ENCODE data around the gene RPL3.

Gene RPL3

DNA sequence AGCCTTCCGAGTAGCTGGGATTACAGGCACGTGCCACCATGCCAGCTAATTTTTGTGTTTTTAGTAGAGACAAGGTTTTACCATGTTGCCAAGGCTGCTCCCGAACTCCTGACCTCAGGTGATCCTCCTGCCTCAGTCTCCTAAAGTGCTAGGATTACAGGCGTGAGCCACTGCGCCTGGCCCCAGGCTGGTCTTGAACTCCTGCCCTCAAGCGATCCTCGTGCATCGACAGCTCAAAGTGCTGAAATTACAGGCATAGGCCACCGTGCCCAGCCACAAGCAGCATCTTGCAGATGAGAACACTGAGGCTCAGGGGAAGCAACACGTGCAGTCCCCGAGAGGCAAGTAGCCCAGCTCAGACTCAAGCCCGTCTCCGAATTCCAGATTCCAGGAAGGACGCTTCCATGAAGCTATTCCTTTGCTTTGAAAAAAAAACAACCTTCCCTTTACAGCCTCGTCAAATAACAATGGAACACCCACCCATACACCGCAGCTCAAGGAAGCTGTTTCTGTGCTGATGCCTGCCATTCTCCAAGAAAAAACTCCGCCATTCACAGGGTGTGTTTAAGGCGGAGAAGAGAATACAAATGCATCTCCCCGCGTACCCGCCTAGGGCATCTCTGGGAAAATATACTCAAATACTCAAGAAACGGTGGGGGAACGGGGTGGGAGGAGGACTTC is 40.1 kb downstream of the RPL3 start:
- no peak for DNase-seq

DNA sequence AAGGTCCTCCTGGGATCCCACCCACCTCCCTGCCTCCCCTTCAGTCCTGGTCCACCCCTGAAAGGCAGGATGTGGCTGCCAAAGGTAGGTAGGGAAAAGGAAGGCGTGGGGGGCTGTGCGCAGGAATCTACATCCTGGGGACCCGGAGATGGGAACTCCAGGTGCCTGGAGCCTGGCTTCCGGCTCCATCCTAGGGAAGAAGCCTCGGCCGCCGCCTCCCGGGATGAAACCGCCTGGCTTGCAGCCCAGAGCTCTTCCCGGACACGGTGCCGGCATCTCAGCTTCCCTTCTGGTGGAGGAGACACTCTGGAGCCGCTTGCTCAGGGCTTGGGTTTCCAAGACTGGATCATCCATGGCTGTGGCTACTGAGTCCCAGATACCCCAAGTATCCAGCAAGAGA is 41.4 kb downstream of the RPL3 start:
- DNase-seq, result no peak

DNA sequence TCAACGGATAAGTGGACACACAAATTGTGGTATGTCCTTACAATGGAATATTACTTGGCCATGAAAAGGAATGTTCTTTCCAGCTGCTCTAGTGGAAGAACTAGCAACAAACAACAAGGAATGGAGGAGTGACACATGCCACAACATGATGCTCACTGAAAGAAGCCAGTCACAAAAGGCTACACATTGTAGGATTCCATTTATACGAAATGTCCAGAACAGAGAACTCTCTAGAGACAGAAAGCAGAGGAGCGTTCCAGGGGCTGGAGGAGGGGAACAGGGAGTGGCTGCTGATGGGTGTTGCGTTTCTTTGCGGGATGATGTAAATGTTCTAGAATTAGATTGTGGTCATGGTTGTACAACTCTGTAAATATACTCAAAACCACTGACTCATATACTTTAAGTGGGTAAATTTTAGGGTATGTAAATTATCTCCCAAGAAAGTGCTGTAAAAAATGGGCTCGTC is 42.2 kb downstream of the RPL3 start:
- DNase-seq, result no peak

DNA sequence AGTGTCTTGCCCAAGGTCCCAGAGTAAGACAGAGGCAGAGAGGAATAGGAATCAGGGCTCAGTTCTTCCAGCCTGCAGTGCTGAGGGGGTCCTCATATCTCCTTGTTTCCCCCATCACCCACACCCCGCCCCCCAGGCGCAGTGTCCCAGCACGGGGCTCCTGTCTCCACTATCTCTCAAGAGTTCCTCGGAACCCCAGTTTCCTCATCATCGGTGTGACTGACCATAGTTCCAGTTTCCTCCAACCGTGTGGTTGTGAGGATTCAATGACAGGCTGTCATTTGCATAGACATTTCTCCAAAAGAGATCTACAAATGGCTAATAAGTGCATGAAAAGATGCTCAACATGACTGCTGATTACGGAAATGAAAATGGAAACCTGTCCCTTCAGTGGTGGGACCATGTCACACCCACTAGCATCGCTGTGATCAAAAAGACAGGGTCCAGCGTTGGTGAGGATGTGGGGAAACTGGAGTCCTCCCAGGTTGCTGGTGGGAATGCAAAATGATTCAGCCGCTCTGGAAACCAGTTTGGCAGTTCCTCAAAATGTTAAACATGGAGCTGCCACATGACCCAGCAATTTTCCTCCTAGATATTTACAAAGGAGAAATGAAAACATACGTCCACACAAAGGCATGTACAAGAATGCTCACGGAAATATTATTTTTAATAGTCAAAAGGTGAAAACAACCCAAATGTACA is 42.8 kb downstream of the RPL3 start:
- no peak for DNase-seq

DNA sequence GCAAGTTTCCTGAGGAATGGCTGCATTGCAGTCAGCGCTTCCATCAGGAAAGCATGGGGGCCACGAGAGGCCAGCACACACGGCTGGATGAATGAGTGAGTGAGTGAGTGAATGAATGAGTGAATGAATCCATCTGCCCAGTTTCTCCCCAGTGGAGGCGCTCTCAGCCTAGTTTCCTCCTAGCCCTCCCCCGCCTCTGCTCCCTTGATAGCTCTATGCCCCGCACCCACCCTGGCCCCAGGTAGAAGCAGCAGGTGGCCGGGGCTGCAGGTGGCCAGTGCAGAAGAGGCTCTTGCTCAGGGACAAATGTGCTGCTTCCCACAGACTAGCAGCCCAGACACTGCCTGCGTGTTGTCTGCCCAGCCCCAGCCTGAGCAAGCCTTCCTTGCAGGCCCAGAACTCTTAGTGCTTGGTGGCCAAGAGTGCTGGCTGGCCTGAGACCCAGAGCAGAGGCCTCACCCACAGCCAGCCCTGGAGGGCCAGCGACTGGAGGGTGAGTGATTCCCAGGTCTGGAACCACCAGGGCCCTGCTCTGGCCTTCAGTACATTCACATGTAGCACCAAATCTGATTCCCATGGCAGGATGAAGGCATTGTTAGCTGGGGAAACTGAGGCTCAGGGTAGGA is 43.5 kb downstream of the RPL3 start:
- DNase-seq, result no peak

DNA sequence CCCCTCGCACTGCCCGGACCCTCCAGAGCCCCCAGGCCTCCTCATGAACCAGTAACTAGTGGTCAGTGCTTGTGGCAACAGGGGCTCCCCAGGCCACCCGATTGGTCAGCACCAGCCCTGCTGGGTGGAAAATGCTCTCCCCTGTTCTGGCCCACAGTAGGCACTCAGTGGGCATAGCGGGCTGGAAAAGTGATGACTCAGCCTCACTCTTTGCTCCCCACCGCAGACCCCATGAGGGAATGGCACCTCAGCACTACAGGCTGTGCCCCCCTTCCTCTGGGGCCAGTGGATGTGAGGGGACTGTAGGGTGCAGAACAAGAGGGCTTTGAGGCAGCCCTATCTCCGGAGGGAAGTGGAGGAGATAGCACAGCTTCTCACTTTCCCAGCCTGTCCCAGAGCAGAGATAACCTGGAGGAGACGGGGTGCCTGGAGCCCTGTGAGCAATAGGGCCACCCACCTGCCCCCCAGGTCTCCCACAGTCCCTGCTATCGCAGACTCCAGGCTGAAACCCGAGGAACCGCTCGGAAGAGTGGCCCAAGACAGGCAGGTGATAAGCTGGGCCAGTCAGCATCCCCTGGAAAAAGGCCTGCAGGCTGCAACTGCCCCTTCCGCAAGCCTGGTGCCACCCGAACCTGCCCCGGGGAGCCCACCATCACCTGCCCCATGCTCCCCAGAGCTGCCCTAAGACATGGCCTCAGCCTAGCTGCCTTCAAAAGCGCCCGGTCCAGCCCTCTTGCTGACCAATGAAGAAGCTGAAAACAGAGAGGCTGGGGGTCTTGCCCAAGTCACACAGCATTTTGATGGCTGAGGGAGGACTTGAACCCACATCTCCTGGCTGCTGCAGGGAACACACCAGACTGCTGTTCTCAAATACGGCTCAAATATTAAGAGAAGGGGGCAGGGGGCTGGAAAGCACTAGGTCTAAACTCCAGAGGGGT is 45.2 kb downstream of the RPL3 start:
- no peak for DNase-seq

DNA sequence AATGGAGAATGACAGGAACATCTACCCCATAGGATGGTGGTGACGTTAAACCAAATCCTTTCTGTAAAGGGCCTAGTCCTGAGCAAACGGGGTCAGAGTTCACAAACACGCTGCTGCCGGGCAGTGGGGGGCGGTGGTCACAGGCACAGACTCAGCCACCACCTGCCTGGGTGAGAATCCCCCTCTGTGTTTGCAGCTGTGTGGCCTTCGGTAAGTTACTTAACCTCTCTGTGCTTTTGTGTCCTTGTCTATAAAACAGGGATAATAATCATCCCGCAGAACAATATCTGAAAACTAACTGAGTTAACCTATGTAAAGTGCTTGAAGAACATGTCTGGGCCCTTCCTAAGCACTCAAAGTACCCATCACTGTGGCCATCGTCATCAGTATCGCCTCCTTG is 48.6 kb downstream of the RPL3 start:
- no peak for DNase-seq

DNA sequence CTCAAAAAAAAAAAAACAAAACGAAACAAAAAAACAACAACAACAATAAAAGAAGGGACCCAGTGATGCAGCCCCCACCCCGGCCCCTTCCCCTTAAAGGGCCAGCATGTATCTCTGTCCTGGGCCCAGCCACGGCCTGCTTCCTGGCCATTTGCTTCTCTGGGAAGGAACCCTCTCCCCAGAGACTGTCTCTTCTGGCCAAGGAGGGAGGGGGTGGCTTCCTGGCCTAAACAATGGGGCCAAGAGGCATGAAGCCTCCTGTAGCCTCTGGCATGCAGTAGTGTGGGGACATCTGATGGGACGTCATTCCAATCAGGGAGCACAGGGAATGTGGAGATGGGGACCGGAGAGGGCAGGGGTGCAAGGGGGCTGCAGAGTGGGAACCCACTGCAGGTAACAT is 49.1 kb downstream of the RPL3 start:
- DNase-seq, result no peak

DNA sequence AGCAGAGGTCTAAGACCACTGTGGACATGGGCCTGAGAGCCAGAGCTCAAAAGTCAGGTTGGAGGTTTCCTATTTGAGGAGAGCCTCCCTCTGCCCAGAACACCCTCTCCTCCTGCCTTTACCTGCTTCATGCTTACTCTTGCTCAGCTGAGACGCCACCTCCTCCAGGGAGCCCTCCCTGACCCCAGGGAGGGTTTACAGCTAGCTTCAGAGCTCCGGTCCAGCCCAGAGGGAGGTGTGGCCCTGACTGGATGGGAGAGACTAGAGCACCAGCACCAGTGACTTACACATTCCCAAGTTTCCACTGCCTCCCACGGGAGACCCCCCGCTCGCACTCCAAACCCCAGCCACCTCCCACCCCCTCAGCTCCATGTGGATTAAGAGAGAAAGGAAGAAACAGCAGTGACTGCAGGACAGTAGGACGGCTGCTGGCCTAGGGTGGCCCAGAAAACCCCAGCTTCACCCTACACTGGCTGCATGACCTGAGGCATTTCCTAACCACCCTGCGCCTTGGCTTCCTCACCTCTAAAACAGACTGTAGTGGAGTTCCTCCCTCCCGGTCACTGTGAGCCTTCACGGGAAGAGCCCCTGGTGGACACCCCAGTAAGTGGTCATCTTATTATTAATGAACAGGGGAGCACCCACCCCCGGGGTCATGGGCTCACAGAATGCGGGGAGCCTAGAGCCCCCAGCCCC is 50.2 kb downstream of the RPL3 start:
- no peak for DNase-seq

DNA sequence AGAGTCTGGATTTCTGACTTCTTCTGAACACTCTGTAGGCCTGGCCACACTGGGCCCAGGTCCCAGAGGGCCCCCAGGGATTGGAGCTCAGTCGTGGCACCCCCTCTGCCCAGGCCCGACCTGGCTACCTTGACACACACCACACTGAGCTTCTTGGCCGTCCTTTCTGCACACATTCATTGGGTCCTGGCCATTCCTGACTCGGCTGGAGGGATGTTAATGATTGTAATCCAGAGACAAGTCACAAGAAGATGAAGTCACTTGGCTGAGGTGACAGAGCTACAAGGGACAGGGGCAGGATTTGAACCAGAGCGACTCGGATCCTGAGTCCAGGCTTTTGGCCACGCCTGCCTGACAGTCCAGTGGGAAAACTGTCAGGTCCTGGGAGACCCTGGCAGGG is 50.8 kb downstream of the RPL3 start:
- DNase-seq, result no peak

DNA sequence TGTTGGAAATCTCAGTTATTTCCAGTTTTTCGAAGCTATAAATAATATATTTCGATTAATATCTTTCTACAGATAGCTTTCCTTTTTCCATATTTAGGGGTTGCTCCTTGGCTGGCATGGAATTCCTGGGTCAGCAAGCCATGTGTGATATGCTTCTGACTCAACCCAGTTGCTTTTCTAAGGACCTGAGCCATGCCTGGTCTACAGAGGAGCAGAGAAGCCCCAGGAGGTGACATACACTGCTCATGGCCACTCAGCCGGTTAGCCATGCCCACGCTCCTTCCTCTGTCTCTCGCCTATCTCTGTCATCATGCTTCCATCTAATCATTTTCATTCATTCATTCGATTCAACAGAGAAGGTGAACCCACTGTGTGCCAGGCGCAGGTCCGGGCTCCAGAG is 51.4 kb downstream of the RPL3 start:
- DNase-seq, result no peak

DNA sequence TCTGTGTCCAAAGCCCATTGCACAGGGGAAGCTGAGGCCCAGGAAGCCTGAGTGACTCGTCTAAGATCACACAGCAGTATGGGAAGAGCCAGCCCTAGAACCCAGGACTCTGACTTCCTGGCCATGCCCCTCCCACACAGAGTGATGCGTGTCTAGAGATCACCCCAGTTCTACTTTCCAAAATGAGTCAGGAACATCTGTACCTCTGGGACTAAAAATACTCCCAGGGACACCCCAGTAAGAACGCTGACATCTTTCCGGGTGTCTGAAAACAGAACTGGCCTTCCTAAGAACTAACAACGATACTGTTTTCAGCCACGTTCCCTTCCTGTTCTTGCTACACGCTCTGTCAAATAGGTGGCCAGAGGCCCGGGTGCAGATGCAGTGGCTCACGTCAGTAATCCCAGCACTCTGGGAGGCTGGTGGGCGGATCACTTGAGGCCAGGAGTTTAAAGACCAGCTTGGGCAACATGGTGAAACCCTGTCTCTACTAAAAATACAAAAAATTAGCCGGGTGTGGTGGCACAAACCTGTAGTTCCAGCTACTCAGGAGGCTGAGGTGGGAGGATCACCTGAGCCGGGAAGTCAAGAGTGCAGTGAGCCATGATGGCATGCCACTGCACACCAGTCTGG is 52.9 kb downstream of the RPL3 start:
- peak in 1 of 2 donors; percentile 59 for DNase-seq

DNA sequence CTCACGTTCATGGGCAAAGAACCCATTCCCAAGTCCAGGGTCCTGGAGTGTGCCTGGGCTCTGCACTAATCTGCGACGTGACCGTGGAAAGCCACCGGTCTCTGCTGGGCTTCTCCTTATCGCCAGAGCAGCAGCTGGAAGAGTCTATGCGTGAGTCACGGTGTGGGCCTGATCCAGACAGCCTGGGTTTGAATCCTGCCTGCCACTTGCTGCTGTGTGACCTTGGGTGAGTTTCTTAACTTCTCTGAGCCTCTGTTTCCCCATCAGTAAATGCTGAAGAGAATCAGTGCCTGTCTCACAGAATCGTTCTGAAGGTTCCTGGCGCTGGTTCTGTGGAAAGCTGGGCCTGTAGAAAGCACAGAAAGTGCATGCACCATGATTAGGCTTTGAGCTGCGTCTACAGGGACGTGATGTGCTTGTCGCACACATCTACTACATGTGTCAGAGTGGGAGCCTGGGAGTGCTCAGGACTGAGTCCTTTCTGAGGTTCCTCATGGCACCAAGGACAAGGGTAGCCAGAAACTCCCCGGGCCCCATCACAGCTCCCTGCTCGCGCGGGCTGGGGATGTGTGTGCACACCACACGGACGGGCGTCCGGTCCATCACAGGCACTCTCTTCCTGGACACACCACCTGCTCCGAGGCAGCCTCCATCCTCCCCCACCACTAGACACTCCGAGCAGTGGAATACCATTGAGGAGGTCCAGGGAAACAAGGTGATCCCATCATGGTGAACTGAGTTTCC is 54.1 kb downstream of the RPL3 start:
- DNase-seq, result no peak

DNA sequence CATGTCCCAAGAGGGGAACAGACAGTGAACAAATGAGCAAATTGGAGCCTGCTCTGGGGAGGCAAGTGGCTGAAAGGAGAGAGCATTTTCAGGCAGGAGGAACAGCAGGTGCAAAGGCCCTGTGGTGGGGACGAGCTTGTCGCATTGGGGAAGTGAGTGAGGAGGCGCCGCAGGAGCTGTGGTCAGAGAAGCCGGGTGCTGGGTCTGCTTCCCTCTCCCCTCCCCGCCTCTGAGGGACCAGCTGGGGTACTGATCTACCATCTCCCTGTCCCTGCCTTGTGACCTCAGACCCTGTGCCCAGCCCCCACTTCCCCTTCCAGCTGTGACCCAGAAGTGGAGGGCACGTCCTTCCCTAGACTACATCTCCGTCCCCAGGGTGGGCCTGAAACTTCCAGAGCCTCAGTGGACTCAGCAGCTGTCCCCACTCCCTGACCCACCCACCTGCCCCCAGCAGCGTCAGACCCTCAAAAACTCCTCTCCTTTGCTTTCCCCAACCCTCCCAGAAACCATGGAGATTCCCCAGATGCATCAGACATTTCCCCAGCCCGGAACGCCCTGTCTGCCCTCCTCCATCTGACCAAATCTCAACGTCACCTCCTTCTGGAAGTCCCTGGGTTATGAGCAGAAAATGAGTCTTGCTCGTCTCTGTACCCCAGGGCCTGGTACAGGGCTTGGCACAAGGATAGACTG is 54.9 kb downstream of the RPL3 start:
- DNase-seq, result no peak

DNA sequence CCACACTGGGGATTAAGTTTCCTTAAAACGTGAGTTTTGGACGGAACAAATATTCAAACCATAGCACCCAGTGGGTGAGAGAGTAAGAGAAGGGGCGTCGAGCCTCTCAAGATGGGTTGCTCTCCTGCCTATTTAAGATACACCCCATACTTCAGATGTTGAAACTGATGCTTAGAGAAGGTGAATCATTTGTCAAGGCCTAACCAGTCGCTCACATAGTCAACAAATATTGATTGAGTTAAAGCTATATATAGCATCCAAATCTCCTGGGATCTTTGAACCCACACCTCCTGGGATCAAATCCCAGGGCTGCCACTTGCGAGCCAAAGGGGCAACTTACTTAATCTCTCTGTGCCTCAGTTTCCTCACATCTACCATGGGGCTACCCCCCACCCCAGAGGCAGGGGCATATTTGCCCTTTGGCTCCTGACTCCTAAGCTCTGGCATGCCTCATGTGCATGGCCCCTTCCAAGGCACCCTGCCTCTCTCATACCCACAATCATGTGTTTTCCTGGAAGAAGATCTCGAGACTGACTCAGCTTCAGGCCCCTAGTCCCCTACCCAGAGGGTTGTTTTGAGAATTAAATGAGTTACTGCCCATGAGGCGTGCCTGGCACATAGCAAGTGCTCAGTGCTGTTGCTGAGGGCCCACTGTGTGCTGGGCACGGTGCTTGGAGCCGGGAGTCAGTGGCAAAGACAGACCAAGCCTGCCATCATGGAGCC is 55.6 kb downstream of the RPL3 start:
- no peak for DNase-seq
